ENCODE results near the gene KRT74.

The KRT74 gene

GRCh38 chr12:52518574-52519386, 54.9 kb downstream of the KRT74 start:
- DNase-seq = no peak

- no peak for DNase-seq
These were observed 55.8 kb downstream of the KRT74 start for GRCh38 chr12:52517888-52518287.

DNA sequence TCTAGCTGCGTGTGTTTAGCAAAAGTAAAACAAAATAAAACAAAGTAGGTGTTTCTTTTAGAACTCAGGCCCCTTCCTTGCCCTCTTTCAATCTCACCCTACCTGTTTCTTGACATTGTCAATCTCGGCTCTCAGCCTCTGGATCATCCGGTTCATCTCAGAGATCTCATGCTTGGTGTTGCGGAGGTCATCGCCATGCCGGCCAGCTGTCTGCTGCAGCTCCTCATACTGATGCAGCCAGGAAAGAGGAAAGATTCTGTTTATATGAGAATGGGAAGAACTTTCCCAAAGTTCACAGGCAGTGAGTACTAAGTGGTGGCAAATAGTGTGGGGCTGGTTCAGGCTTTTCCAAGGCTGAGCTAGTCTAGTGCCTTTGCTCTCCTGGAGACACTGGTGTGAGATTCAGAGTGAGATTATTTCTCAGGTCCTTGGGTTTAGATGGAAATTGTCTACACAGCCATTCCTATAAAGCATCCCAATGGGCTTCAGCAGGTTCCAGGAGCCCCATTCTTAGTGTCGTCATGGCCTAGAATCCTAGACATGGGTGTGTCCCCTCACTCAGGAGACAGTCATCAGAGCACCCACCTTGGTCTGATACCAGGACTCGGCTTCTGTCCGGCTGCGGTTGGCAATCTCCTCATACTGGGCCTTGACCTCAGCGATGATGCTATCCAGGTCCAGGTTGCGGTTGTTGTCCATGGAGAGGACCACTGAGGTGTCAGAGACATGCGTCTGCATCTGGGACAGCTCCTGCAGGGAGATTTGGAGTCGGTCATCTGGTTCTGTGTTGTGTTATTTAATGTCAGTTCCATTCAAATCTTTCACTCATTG, 56.4 kb downstream of the KRT74 start:
- no peak for DNase-seq

- no peak for DNase-seq
These were observed 57.5 kb downstream of the KRT74 start for GRCh38 chr12:52515927-52516831.
